Measurements from ENCODE around the gene TIAM1.

Gene TIAM1

GRCh38 chr21:31343680-31344480 is at the start of gene TIAM1:
TIAM1 (minus strand) TSS chr21:31344261; CDS start chr21:31266972, 77,289 bp downstream.
- peak within 1 kb of the TSS; percentile 70 for H3K4me3 ChIP-seq (ENCODE audit: low read depth, low read length)

DNA sequence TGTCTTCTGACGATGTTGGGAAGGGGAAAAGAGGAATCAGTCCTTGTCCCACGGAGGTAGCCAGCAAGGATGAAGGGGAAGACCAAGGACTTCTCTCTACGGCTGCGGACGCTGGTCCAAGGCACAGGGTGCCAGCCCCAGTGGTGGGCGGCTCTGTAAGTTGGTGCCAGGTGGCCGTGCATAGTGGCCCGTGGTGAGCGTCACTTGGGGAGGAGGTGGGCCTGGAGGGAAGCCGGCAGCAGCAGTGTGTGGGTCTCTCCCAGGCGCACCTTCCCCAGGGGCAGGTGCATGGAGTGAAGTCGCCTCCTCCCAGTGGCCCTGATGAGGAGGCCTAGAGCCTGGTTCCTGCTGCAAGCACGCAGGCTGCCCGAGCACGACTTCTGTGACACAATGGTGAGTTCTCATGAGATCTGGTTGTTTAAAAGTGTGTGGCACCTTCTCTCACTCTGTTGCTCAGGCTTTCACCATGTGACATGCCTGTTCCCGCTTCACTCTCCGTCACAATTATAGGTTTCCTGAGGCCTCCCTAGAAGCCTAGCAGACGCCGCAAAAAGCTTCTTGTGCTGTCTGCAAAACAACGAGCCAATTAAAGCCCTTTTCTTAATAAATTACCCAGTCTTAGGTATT is 43.6 kb upstream of the TIAM1 start:
- no peak overlapping the region for H3K4me3 ChIP-seq (ENCODE audit: low read depth, low read length)

GRCh38 chr21:31386006-31386405 is 41.9 kb upstream of the TIAM1 start:
- H3K4me3 ChIP-seq (ENCODE audit: low read depth, low read length) = no peak overlapping the region

DNA sequence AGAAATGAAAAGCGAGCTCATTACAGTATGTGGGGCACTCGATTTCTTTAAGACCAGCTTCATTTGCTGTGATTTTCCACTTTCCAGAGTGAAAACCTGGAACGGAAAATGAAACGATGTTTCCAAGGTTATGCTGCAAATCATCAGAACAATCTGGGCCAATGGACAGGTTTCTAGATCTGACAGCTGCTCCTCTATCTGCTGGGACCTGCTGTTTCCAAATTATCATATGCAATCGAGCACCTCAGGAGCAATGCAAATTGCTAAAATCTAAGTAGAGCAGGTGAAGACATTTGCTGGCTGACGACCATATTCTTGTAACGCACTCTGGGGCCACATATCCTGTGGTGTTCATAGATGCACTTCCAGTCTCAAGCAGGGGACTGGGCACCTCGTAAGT is 39.7 kb upstream of the TIAM1 start:
- no peak overlapping the region for H3K4me3 ChIP-seq (ENCODE audit: low read depth, low read length)

DNA sequence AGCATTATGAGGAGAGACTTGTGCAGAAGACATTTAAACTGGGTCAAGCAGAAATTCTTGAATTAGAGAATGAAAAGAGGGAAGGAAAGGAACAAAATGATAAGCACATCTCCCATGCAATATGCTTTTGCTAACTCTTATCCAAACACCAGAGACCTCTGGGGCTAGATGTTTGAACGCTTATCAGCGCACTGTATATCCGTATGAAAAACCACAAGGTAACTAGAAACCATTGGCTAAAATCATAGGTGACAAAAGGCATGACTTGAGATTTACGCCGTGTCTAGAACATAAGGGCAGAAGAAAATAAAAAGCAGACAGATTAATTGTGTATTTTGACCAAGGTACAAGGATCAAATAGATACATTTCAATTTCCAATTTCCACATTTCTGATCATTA is 38.0 kb upstream of the TIAM1 start:
- no peak overlapping the region for H3K4me3 ChIP-seq (ENCODE audit: low read depth, low read length)

DNA sequence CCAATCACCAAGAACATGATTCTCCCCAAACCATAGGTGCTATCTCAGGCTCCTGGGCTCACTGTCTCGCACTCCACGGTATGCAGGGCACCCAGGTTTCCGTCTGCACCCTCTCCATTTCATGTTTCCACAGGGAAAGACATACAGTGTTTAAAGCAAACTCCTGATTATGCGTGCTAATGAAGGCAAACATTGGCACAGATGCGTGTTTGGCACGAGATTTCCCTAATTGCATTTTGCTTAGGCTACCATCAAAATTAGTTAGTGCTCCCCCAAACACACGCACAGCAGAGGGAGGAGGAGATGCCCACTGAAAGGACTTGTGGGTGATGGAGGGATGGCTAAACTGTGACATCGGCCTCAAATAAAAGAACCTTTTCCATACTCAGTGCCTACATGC is 32.2 kb upstream of the TIAM1 start:
- no peak overlapping the region for H3K4me3 ChIP-seq (ENCODE audit: low read depth, low read length)

DNA sequence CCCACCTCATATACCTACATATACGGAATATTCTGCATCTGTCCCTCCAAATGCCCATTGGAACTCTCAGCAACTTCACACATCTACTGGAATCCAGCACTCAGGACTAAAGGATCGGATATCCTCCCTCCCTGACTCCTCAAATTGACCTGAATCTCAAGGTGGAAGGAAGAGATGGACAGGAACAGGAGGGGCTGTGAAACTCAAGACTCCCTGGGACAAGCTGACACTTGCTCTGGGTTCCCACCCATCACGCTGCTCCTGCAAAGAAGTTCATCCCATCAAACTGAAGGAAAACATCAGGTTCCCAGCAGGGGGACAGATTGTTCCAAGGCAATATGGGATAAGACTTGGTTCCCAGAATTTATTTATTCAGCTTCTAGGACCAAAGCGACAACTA is 30.3 kb upstream of the TIAM1 start:
- H3K4me3 ChIP-seq (ENCODE audit: low read depth, low read length) = no peak overlapping the region

DNA sequence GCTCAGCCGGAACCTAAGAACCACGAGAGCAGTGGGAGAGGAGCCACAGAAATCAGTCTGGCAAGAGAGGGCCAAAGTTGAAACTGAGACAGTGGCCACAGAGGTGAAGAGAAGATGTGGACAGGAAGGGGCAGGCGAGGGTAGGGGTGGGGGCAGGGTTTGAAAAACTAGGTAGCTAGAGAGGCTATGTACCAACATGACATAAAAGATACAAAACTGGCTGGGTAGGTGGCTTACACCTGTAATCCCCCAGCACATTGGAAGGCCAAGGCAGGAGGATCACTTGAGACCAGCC is 28.4 kb upstream of the TIAM1 start:
- H3K4me3 ChIP-seq (ENCODE audit: low read depth, low read length) = no peak overlapping the region

DNA sequence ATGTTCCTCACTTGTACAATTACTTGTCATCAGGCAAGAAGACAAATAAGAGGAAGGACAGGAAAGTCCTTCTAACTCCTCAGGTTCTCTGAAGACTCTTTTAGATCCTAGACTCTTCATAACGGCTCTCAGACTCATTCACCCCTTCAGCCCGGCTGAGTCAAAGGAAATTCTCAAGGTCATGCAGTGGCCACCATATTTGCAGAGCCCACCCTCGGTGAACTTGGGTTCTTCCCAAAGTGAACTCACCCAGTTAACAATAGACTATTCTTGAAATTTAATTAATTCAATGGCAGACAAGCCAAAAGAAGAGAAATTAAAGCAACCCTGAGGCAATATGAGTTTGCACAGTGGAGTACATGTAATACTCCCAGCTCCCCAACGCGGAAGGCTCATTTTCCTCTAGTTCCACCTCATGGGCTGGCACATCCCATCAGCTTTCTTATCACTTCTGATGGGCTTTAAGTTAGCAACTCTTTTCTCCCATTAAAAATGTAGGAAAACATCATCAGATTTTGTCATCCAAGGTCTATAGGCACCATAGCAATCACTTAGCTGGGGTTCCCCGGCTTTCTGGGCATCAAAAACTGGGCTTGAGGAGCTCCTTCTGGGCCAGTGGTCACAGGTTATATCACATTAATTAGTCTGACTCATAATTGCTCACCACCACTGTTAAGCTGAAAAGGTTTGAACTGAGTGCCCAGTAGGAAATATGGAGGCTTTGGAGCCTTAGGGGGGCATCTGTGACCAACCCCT is 27.8 kb upstream of the TIAM1 start:
- no peak overlapping the region for H3K4me3 ChIP-seq (ENCODE audit: low read depth, low read length)

GRCh38 chr21:31370893-31371544 is 27.0 kb upstream of the TIAM1 start:
- no peak overlapping the region for H3K4me3 ChIP-seq (ENCODE audit: low read depth, low read length)

- no peak overlapping the region for H3K4me3 ChIP-seq (ENCODE audit: low read depth, low read length)
Measured at GRCh38 chr21:31370281-31370892, 26.3 kb upstream of the TIAM1 start.

DNA sequence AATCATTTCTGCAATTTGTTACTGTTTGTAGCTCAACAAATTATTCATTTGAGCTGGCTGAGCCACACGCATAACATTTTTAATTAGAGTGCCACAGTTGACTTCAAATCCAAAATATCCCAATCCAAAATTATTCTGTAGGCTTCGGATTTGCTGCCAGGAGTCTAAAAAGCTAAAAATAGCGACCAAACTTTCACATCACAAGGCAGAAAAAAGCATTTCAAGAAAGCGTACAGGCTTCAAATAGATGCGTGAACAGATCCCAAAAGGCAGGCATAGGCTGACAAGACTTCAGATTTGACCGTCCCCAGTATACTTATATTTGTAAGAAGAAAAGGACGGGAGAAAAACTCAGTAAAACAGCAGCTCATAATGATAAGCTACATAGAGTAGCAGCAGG is 24.3 kb upstream of the TIAM1 start:
- no peak overlapping the region for H3K4me3 ChIP-seq (ENCODE audit: low read depth, low read length)

DNA sequence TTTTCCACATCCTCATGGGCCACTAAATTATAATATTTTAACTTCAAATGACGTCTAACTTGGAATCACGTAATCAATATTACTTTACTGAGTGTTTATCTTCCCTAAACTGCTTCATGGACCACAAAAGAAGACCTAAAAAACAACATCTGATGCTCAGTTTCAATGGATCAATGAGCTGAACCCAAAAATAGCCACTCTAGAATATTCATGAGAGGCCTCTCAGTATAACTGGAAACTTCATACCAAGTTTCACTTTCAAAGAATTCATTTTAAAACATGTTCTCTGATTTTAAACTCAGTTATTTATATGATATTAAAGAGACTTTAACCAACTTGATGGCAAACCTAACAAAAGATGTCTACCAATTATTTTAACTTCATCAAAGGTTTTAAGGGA is 23.7 kb upstream of the TIAM1 start:
- H3K4me3 ChIP-seq (ENCODE audit: low read depth, low read length) = no peak overlapping the region

DNA sequence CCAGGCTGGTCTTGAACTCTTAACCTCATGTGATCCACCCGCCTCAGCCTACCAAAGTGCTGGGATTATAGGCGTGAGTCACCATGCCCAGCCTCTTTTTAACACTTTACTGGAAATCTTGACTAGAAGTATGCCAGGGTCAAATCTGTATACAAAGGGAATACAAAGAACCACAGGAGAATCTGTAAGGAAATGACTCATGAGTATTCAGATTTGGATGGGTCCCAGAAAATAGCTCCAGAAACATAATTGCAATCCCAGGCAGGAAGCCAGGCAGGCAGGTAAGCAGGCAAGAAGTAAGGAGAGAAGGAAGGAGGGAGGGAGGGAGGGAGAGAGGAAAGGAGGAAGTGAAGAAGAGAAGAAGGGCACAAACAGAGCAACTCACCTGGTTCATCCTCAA is 22.8 kb upstream of the TIAM1 start:
- H3K4me3 ChIP-seq (ENCODE audit: low read depth, low read length) = no peak overlapping the region

GRCh38 chr21:31364253-31364945 is 20.3 kb upstream of the TIAM1 start:
- H3K4me3 ChIP-seq (ENCODE audit: low read depth, low read length) = no peak overlapping the region

GRCh38 chr21:31363720-31364119 is 19.7 kb upstream of the TIAM1 start:
- H3K4me3 ChIP-seq (ENCODE audit: low read depth, low read length) = no peak overlapping the region

DNA sequence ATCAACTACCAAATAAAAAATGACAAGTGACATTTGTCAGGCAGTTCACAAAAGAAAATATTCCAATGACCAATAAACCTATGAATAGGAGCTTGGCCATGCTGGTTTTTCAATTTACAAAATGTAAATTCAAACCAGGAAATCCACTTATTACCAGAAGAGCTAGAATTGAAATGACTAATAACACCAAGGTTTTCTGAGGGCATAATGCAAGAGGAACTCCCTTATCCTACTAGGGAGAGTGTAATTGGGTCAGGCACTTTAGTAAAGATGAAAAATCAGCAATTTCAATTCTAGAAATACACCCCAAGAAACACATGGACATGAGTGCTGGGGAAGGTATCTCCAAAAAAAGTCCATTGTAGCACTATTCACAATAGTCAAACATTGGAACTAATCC is 16.7 kb upstream of the TIAM1 start:
- H3K4me3 ChIP-seq (ENCODE audit: low read depth, low read length) = no peak overlapping the region

DNA sequence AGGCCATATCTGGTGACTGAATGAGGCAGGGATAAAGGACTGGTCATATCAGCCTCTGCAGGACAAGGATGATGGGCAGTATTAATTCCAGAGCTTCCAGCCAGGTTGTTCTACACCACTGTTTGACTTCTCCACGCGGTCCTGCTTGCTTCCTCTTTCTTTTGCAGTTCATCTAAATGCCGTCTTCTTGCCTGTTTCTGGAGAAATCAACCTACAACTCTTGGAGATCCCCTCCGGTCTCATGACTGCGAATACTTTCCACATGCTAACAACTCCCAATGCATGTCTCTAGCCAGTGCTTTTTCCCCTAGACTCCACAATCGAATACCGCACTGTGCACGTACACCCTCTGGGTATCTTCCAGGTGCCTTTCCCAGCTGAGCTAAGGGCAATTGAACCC is 14.1 kb upstream of the TIAM1 start:
- H3K4me3 ChIP-seq (ENCODE audit: low read depth, low read length) = no peak overlapping the region

DNA sequence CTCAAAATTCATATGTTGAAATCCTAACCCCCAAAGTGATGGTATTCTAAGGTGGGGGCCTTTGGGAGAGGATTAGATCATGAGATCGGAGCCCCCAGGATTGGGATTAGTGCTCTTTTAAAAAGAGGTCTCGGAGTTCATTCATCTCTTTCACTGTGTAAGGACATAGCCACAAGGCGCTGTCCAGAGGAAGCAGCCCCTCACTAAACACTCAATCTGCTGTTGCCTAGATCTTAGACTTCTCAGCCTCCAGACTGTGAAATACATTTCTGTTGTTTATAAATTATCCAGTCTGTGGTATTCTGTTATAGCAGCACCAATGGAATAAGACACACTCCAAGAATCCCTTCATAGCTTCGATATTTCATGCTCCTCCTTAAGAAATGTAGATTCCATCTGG is 12.4 kb upstream of the TIAM1 start:
- H3K4me3 ChIP-seq (ENCODE audit: low read depth, low read length) = no peak overlapping the region

GRCh38 chr21:31354604-31355443 is 10.8 kb upstream of the TIAM1 start:
- H3K4me3 ChIP-seq (ENCODE audit: low read depth, low read length) = no peak overlapping the region

All from iPS-11a (cell line).